Activated CD4-positive, alpha-beta T cell treated with anti-CD3 and anti-CD28 coated beads, Interleukin-2, amount 10 ng/mL, durations not matched to agents 7 days and 5 days (primary cell): ENCODE results near the gene IPMK. TPM values are rescaled to one million over a fixed set of nuclear protein-coding genes. Genes with fewer than 3 reads are reported as not detected.

Experiments used
- CTCF ChIA-PET: fragments of 350-600 bp; sonication (Branson Sonifier 250); formaldehyde crosslinking; loops from one replicate; lab custom pipeline; 2021; ENCODE audit warnings: antibody characterized with exemption; lab: Charles Lee
- POLR2A ChIA-PET: fragments of 350-600 bp; sonication (Branson Sonifier 250); formaldehyde crosslinking; loops from one replicate; lab custom pipeline; 2021; ENCODE audit warnings: antibody characterized with exemption; lab: Charles Lee
- DNase-seq: peaks from one replicate; pipeline ENCODE4 v3.0.0-alpha.2; 2020
- H3K27ac Mint-ChIP-seq: one replicate; pipeline ENCODE4 v1.8.0; 2021; ENCODE audit warnings: mild to moderate bottlenecking, moderate library complexity, mixed read lengths
- H3K27me3 Mint-ChIP-seq: one replicate; pipeline ENCODE4 v1.8.0; 2021; ENCODE audit warnings: mixed read lengths
- H3K36me3 Mint-ChIP-seq: one replicate; pipeline ENCODE4 v1.8.0; 2021; ENCODE audit warnings: low read depth, mixed read lengths
- H3K4me1 Mint-ChIP-seq: one replicate; pipeline ENCODE4 v1.8.0; 2021; ENCODE audit warnings: mixed read lengths
- H3K4me3 Mint-ChIP-seq: one replicate; pipeline ENCODE4 v1.8.0; 2021; ENCODE audit warnings: mild to moderate bottlenecking, moderate library complexity, mixed read lengths
- H3K9me3 Mint-ChIP-seq: one replicate; pipeline ENCODE4 v1.8.0; 2021; ENCODE audit warnings: mixed read lengths
- total RNA-seq, 2 experiments: library from RNA; stranded (reverse); gene quantifications; one replicate each; pipeline ENCODE4 v1.2.3, GENCODE V29; 2021

The IPMK gene
- total RNA-seq, 2 experiments from 2014 or later: 4.8 to 5.7 TPM

- H3K4me3 Mint-ChIP-seq: no peak overlapping the region
These were observed 13.5 kb upstream of the IPMK start for GRCh38 chr10:58281092-58281752.

GRCh38 chr10:58280477-58280876 lies 12.8 kb upstream of the IPMK start:
- ChIA-PET POLR2A (no interaction called here), CTCF (interaction anchor here (1.3 kb wide), 1 partner anchor 12 kb away, joined by 6 read pairs; the partner anchor contains the start of gene CISD1)
- H3K4me3 Mint-ChIP-seq: no peak overlapping the region

More at GRCh38 chr10:58281092-58281752, 13.5 kb upstream of the IPMK start:
- Mint-ChIP-seq H3K9me3 (no peaks in the 10 kb centered on the region), H3K27ac (no peak overlapping the region), H3K27me3 (no peaks in the 10 kb centered on the region), H3K36me3 (peaks cover 24% of the 10 kb centered on the region), H3K4me1 (peaks cover 25% of the 10 kb centered on the region)
- no peak for DNase-seq
- ChIA-PET CTCF (interaction anchor here (1.8 kb wide), 1 partner anchor 11 kb away, joined by 7 read pairs; no protein-coding TSS in a partner anchor), POLR2A (no interaction called here)

GRCh38 chr10:58278962-58279307 lies 11.2 kb upstream of the IPMK start:
- no peak overlapping the region for H3K4me3 Mint-ChIP-seq
- no peak for DNase-seq
- no peak overlapping the region for H3K27ac Mint-ChIP-seq
- H3K27me3 Mint-ChIP-seq: no peaks in the 10 kb centered on the region
- peaks cover 24% of the 10 kb centered on the region for H3K36me3 Mint-ChIP-seq
- POLR2A ChIA-PET: no interaction called here
- H3K4me1 Mint-ChIP-seq: peaks cover 25% of the 10 kb centered on the region
- CTCF ChIA-PET: interaction anchor here (0.6 kb wide), 1 partner anchor 50 kb away, joined by 4 read pairs; no protein-coding TSS in a partner anchor
- no peaks in the 10 kb centered on the region for H3K9me3 Mint-ChIP-seq

More at GRCh38 chr10:58280477-58280876, 12.8 kb upstream of the IPMK start:
- no peak overlapping the region for H3K27ac Mint-ChIP-seq
- H3K27me3 Mint-ChIP-seq: no peaks in the 10 kb centered on the region
- DNase-seq: no peak
- peaks cover 25% of the 10 kb centered on the region for H3K4me1 Mint-ChIP-seq
- peaks cover 24% of the 10 kb centered on the region for H3K36me3 Mint-ChIP-seq
- no peaks in the 10 kb centered on the region for H3K9me3 Mint-ChIP-seq

- no peak for DNase-seq
- no peaks in the 10 kb centered on the region for H3K27me3 Mint-ChIP-seq
- no peaks in the 10 kb centered on the region for H3K9me3 Mint-ChIP-seq
- H3K4me3 Mint-ChIP-seq: no peak overlapping the region
- H3K4me1 Mint-ChIP-seq: peaks cover 25% of the 10 kb centered on the region
- ChIA-PET POLR2A (no interaction called here), CTCF (interaction anchor here (0.6 to 1.1 kb wide), 3 partner anchors 12 to 49 kb away, joined by 3 to 4 read pairs (median 4); no protein-coding TSS in a partner anchor)
- H3K27ac Mint-ChIP-seq: no peak overlapping the region
- H3K36me3 Mint-ChIP-seq: peaks cover 24% of the 10 kb centered on the region
These were observed 10.7 kb upstream of the IPMK start for GRCh38 chr10:58278274-58278961.

- H3K9me3 Mint-ChIP-seq: no peaks in the 10 kb centered on the region
- ChIA-PET POLR2A (no interaction called here), CTCF (no interaction called here)
- no peak overlapping the region for H3K4me3 Mint-ChIP-seq
- peaks cover 16% of the 10 kb centered on the region for H3K4me1 Mint-ChIP-seq
- no peak for DNase-seq
- H3K27ac Mint-ChIP-seq: no peak overlapping the region
- no peaks in the 10 kb centered on the region for H3K27me3 Mint-ChIP-seq
- peaks cover 18% of the 10 kb centered on the region for H3K36me3 Mint-ChIP-seq
These were observed 8.2 kb upstream of the IPMK start for GRCh38 chr10:58275908-58276307.

GRCh38 chr10:58275261-58275660 lies 7.6 kb upstream of the IPMK start:
- POLR2A ChIA-PET: no interaction called here
- Mint-ChIP-seq H3K9me3 (no peaks in the 10 kb centered on the region), H3K4me1 (peaks cover 16% of the 10 kb centered on the region), H3K27ac (no peak overlapping the region), H3K36me3 (peaks cover 18% of the 10 kb centered on the region), H3K4me3 (no peak overlapping the region), H3K27me3 (no peaks in the 10 kb centered on the region)
- CTCF ChIA-PET: interaction anchor here (1.1 kb wide), 1 partner anchor 8 kb away, joined by 4 read pairs; no protein-coding TSS in a partner anchor
- DNase-seq: no peak

GRCh38 chr10:58269782-58270290 lies 2.1 kb upstream of the IPMK start:
- Mint-ChIP-seq H3K27me3 (no peaks in the 10 kb centered on the region), H3K9me3 (no peaks in the 10 kb centered on the region), H3K4me3 (peak overlapping the region; percentile 99), H3K27ac (peak overlapping the region; percentile 96), H3K4me1 (peaks cover 39% of the 10 kb centered on the region), H3K36me3 (peaks cover 5% of the 10 kb centered on the region)
- CTCF ChIA-PET: no interaction called here
- no peak for DNase-seq
- POLR2A ChIA-PET: no interaction called here

- peak within 1 kb of the TSS; percentile 96 for H3K27ac Mint-ChIP-seq
- DNase-seq: peak; percentile 95
- ChIA-PET POLR2A (no interaction called here), CTCF (interaction anchor here (1.1 kb wide), 2 partner anchors 11 to 79 kb away, joined by 3 to 6 read pairs; no protein-coding TSS in a partner anchor)
- H3K4me3 Mint-ChIP-seq: peak within 1 kb of the TSS; percentile 99
- H3K4me1 Mint-ChIP-seq: peaks cover 45% of the 10 kb centered on the region
- H3K27me3 Mint-ChIP-seq: no peaks in the 10 kb centered on the region
- no peaks in the 10 kb centered on the region for H3K9me3 Mint-ChIP-seq
- peaks cover 5% of the 10 kb centered on the region for H3K36me3 Mint-ChIP-seq
These were observed 1.5 kb upstream of the IPMK start, which contains the start of gene CISD1 for GRCh38 chr10:58268946-58269781. CISD1 (plus strand) TSS chr10:58269162; CDS start chr10:58269274, 112 bp downstream.

- Mint-ChIP-seq H3K9me3 (no peaks in the 10 kb centered on the region), H3K27ac (peak overlapping the region; percentile 96), H3K4me3 (peak overlapping the region; percentile 99), H3K27me3 (no peaks in the 10 kb centered on the region), H3K4me1 (peaks cover 50% of the 10 kb centered on the region), H3K36me3 (peaks cover 5% of the 10 kb centered on the region)
- no peak for DNase-seq
- POLR2A ChIA-PET: no interaction called here
- CTCF ChIA-PET: interaction anchor here (1.1 kb wide), 2 partner anchors 12 to 79 kb away, joined by 3 to 6 read pairs; no protein-coding TSS in a partner anchor
These were observed 806 bp upstream of the IPMK start for GRCh38 chr10:58268454-58268945.

- H3K36me3 Mint-ChIP-seq: peaks cover 9% of the 10 kb centered on the region
- POLR2A ChIA-PET: interaction anchor here (0.6 kb wide), 1 partner anchor 286 kb away, joined by 3 read pairs; no protein-coding TSS in a partner anchor
- CTCF ChIA-PET: no interaction called here
- DNase-seq: peak; percentile 52
- peaks cover 54% of the 10 kb centered on the region for H3K4me1 Mint-ChIP-seq
- peak overlapping the region; percentile 98 for H3K27ac Mint-ChIP-seq
- no peaks in the 10 kb centered on the region for H3K9me3 Mint-ChIP-seq
- peak overlapping the region; percentile 99 for H3K4me3 Mint-ChIP-seq
- H3K27me3 Mint-ChIP-seq: no peaks in the 10 kb centered on the region
These were observed 625 bp downstream of the IPMK start for GRCh38 chr10:58266826-58267712.

- ChIA-PET CTCF (no interaction called here), POLR2A (interaction anchor here (0.6 kb wide), 1 partner anchor 287 kb away, joined by 3 read pairs; no protein-coding TSS in a partner anchor)
- H3K4me3 Mint-ChIP-seq: peak overlapping the region; percentile 99
- peak overlapping the region; percentile 98 for H3K27ac Mint-ChIP-seq
- no peaks in the 10 kb centered on the region for H3K9me3 Mint-ChIP-seq
- H3K4me1 Mint-ChIP-seq: peaks cover 52% of the 10 kb centered on the region
- no peaks in the 10 kb centered on the region for H3K27me3 Mint-ChIP-seq
- peak; percentile 48 for DNase-seq
- peaks cover 7% of the 10 kb centered on the region for H3K36me3 Mint-ChIP-seq
These were observed 1.5 kb downstream of the IPMK start for GRCh38 chr10:58266003-58266825.
